PFSK-1 (cell line): Measurements from ENCODE around the gene PGAP3.

ENCODE experiments used
- FOXP2 ChIP-seq: optimal IDR thresholded peaks from 2 replicates; pipeline ENCODE3; 2011; ENCODE audit warnings: borderline replicate concordance, control low read depth, inconsistent platforms; ENCODE audit not compliant: insufficient read depth; ENCODE audit errors: extremely low read length, extremely low read depth
- POLR2AphosphoS5 ChIP-seq: IDR thresholded peaks from 2 replicates; pipeline ENCODE4 v1.6.1; 2012; ENCODE audit warnings: low read depth, mild to moderate bottlenecking, control low read depth, low read length, moderate library complexity
- TAF1 ChIP-seq: IDR thresholded peaks from 2 replicates; pipeline ENCODE4 v1.6.1; 2012; ENCODE audit warnings: low read length, control low read depth, borderline replicate concordance; ENCODE audit not compliant: insufficient read depth
- TF ChIP-seq, protein P1 (sequence below), 2 experiments: IDR thresholded peaks; 2 replicates each; pipeline versions ENCODE4 v1.6.1 to v1.8.0; 2011 to 2012; ENCODE audit warnings: low read depth in 2 of 2, low read length in 2 of 2, control low read depth in 1 of 2, inconsistent platforms in 1 of 2, mild to moderate bottlenecking in 1 of 2, moderate library complexity in 1 of 2; ENCODE audit not compliant: insufficient read depth in 1 of 2

- TF ChIP-seq TAF1 (no peak), FOXP2 (no peak), POLR2AphosphoS5 (no peak)
- TF ChIP-seq, protein P1, sequence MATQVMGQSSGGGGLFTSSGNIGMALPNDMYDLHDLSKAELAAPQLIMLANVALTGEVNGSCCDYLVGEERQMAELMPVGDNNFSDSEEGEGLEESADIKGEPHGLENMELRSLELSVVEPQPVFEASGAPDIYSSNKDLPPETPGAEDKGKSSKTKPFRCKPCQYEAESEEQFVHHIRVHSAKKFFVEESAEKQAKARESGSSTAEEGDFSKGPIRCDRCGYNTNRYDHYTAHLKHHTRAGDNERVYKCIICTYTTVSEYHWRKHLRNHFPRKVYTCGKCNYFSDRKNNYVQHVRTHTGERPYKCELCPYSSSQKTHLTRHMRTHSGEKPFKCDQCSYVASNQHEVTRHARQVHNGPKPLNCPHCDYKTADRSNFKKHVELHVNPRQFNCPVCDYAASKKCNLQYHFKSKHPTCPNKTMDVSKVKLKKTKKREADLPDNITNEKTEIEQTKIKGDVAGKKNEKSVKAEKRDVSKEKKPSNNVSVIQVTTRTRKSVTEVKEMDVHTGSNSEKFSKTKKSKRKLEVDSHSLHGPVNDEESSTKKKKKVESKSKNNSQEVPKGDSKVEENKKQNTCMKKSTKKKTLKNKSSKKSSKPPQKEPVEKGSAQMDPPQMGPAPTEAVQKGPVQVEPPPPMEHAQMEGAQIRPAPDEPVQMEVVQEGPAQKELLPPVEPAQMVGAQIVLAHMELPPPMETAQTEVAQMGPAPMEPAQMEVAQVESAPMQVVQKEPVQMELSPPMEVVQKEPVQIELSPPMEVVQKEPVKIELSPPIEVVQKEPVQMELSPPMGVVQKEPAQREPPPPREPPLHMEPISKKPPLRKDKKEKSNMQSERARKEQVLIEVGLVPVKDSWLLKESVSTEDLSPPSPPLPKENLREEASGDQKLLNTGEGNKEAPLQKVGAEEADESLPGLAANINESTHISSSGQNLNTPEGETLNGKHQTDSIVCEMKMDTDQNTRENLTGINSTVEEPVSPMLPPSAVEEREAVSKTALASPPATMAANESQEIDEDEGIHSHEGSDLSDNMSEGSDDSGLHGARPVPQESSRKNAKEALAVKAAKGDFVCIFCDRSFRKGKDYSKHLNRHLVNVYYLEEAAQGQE (IDR thresholded peaks at IDR 0.05; ENCODE audit: insufficient read depth in 1 of 2, low read depth in 2 of 2, low read length in 2 of 2) = no peak
Observed at GRCh38 chr17:39724731-39725130, 36.9 kb upstream of the PGAP3 start.
